IMR-90 (cell line): Measurements from ENCODE around the gene SEC16B. TPM values are rescaled to one million over a fixed set of nuclear protein-coding genes. Genes with fewer than 3 reads are reported as not detected.

ENCODE experiments used
- ATAC-seq: fragments of 200-7000 bp; cut with Tn5 transposase; 2 replicates; pipeline ENCODE4 v1.9.1; 2020; ENCODE audit warnings: low read depth, mild to moderate bottlenecking, moderate library complexity
- BruUV-seq: library from RNA; stranded (reverse); fragments of 400-500 nt; replicated peaks from 2 replicates; lab custom pipeline; 2021; lab: Mats Ljungman, UMichigan
- CTCF ChIA-PET: fragments of 300-600 bp; formaldehyde crosslinking; extraction: SDS; loops from one replicate; lab custom pipeline; 2021; ENCODE audit warnings: antibody characterized with exemption; lab: Yijun Ruan, JAX
- POLR2A ChIA-PET: fragments of 300-600 bp; sonication (Branson Sonifier 250); formaldehyde crosslinking; loops from one replicate; lab custom pipeline; 2022; ENCODE audit warnings: antibody characterized with exemption; ENCODE audit not compliant: unreplicated experiment; lab: Charles Lee
- DNase-seq: peaks from one replicate; pipeline ENCODE4 v3.0.0; 2013
- H2AFZ ChIP-seq: replicated peaks from 2 replicates; pipeline ENCODE3; 2013; ENCODE audit warnings: low read length, mild to moderate bottlenecking; ENCODE audit not compliant: poor library complexity
- H2AK5ac ChIP-seq: 2 replicates; pipeline ENCODE4 v1.6.1; 2013; ENCODE audit warnings: low read depth, low read length, inconsistent platforms
- H2AK9ac ChIP-seq: replicated peaks from 2 replicates; pipeline ENCODE3; 2013; ENCODE audit warnings: mild to moderate bottlenecking, low read depth, low read length, moderate library complexity; ENCODE audit not compliant: poor library complexity
- H2BK120ac ChIP-seq: 2 replicates; pipeline ENCODE4 v1.6.1; 2013; ENCODE audit warnings: low read depth, low read length, inconsistent platforms
- H2BK15ac ChIP-seq: 3 replicates; pipeline ENCODE4 v1.6.1; 2013; ENCODE audit warnings: low read depth, low read length, inconsistent platforms
- H2BK20ac ChIP-seq: 2 replicates; pipeline ENCODE4 v1.6.1; 2013; ENCODE audit warnings: low read depth, mild to moderate bottlenecking, inconsistent platforms, low read length, moderate library complexity
- H2BK5ac ChIP-seq: 2 replicates; pipeline ENCODE4 v1.6.1; 2013; ENCODE audit warnings: mild to moderate bottlenecking, low read depth, low read length, inconsistent platforms; ENCODE audit not compliant: poor library complexity, severe bottlenecking
- H3K14ac ChIP-seq: replicated peaks from 2 replicates; pipeline ENCODE4 v1.6.1; 2013; ENCODE audit warnings: low read depth, low read length, inconsistent platforms
- H3K18ac ChIP-seq: 2 replicates; pipeline ENCODE4 v1.6.1; 2013; ENCODE audit warnings: low read depth, low read length, control low read depth
- H3K23ac ChIP-seq: 2 replicates; pipeline ENCODE4 v1.6.1; 2013; ENCODE audit warnings: low read depth, low read length, inconsistent platforms
- H3K27ac ChIP-seq: 2 replicates; pipeline ENCODE4 v1.5.1; 2013; ENCODE audit warnings: mild to moderate bottlenecking, control low read depth, low read length; ENCODE audit not compliant: insufficient read depth
- H3K27me3 ChIP-seq: 2 replicates; pipeline ENCODE4 v1.6.1; 2013; ENCODE audit warnings: low read length; ENCODE audit not compliant: control insufficient read depth, insufficient read depth
- H3K36me3 ChIP-seq: 2 replicates; pipeline ENCODE4 v1.6.1; 2013; ENCODE audit warnings: low read length, mixed read lengths; ENCODE audit not compliant: control insufficient read depth, insufficient read depth
- H3K4ac ChIP-seq: 2 replicates; pipeline ENCODE4 v1.6.1; 2013; ENCODE audit warnings: low read depth, low read length, inconsistent platforms
- H3K4me1 ChIP-seq: 2 replicates; pipeline ENCODE4 v1.6.1; 2013; ENCODE audit warnings: low read length, mixed read lengths; ENCODE audit not compliant: control insufficient read depth, insufficient read depth
- H3K4me2 ChIP-seq: 2 replicates; pipeline ENCODE4 v1.6.1; 2013; ENCODE audit warnings: low read depth, mild to moderate bottlenecking, control low read depth, low read length, moderate library complexity
- H3K4me3 ChIP-seq: 2 replicates; pipeline ENCODE4 v1.5.1; 2013; ENCODE audit warnings: low read depth, mild to moderate bottlenecking, control low read depth, low read length, moderate library complexity; ENCODE audit not compliant: insufficient read depth
- H3K56ac ChIP-seq: 2 replicates; pipeline ENCODE4 v1.6.1; 2013; ENCODE audit warnings: low read length, inconsistent platforms; ENCODE audit not compliant: insufficient read depth; ENCODE audit errors: extremely low read depth
- H3K79me1 ChIP-seq, 2 experiments: 2 replicates each; pipeline ENCODE4 v1.6.1; 2013; ENCODE audit warnings: low read length in 2 of 2, inconsistent platforms in 1 of 2, low read depth in 1 of 2
- H3K9ac ChIP-seq: 2 replicates; pipeline ENCODE4 v1.6.1; 2013; ENCODE audit warnings: low read depth, low read length, control low read depth
- H3K9me1 ChIP-seq: 2 replicates; pipeline ENCODE4 v1.6.1; 2013; ENCODE audit warnings: low read length, inconsistent platforms; ENCODE audit not compliant: insufficient read depth
- H3K9me3 ChIP-seq: 2 replicates; pipeline ENCODE4 v1.6.1; 2013; ENCODE audit warnings: low read length; ENCODE audit not compliant: control insufficient read depth, insufficient read depth
- H4K20me1 ChIP-seq: 2 replicates; pipeline ENCODE4 v1.6.1; 2013; ENCODE audit warnings: low read length, inconsistent platforms; ENCODE audit not compliant: insufficient read depth
- H4K5ac ChIP-seq: 2 replicates; pipeline ENCODE4 v1.6.1; 2013; ENCODE audit warnings: mild to moderate bottlenecking, low read depth, low read length, control low read depth
- H4K8ac ChIP-seq, 2 experiments: 2 replicates each; pipeline ENCODE4 v1.6.1; 2013; ENCODE audit warnings: low read depth in 2 of 2, low read length in 2 of 2, control low read depth in 1 of 2, inconsistent platforms in 1 of 2
- H4K91ac ChIP-seq: 2 replicates; pipeline ENCODE4 v1.6.1; 2013; ENCODE audit warnings: low read depth, low read length, inconsistent platforms; ENCODE audit not compliant: insufficient read depth
- BHLHE40 ChIP-seq: fragments of 150-350 bp; IDR thresholded peaks from 2 replicates; pipeline ENCODE4 v1.6.1; 2016; ENCODE audit warnings: mild to moderate bottlenecking, low read depth, low read length
- CEBPB ChIP-seq: IDR thresholded peaks from 2 replicates; pipeline ENCODE4 v1.6.1; 2012; ENCODE audit warnings: low read depth, low read length, improper control_type of control experiment
- CHD1 ChIP-seq: IDR thresholded peaks from 2 replicates; pipeline ENCODE4 v1.6.1; 2012; ENCODE audit warnings: low read depth, low read length, improper control_type of control experiment
- FOS ChIP-seq: fragments of 150-350 bp; IDR thresholded peaks from 2 replicates; pipeline ENCODE4 v1.6.1; 2016; ENCODE audit warnings: low read depth, low read length
- MAFK ChIP-seq: IDR thresholded peaks from 2 replicates; pipeline ENCODE4 v1.6.1; 2012; ENCODE audit warnings: low read depth, low read length, improper control_type of control experiment
- MAZ ChIP-seq: IDR thresholded peaks from 2 replicates; pipeline ENCODE4 v1.6.1; 2012; ENCODE audit warnings: low read depth, mild to moderate bottlenecking, low read length, improper control_type of control experiment, moderate library complexity, borderline replicate concordance
- MXI1 ChIP-seq: IDR thresholded peaks from 2 replicates; pipeline ENCODE4 v1.6.1; 2012; ENCODE audit warnings: low read depth, mild to moderate bottlenecking, low read length, moderate library complexity, borderline replicate concordance
- NFE2L2 ChIP-seq: fragments of 150-350 bp; IDR thresholded peaks from 2 replicates; pipeline ENCODE4 v1.6.1; 2016; ENCODE audit warnings: low read depth, mild to moderate bottlenecking, low read length
- POLR2A ChIP-seq: IDR thresholded peaks from 2 replicates; pipeline ENCODE4 v1.6.1; 2012; ENCODE audit warnings: mild to moderate bottlenecking, low read depth, low read length
- RAD21 ChIP-seq: IDR thresholded peaks from 2 replicates; pipeline ENCODE4 v1.6.1; 2012; ENCODE audit warnings: low read length, improper control_type of control experiment
- RCOR1 ChIP-seq: IDR thresholded peaks from 2 replicates; pipeline ENCODE4 v1.6.1; 2012; ENCODE audit warnings: mild to moderate bottlenecking, low read length, improper control_type of control experiment; ENCODE audit not compliant: insufficient replicate concordance
- RFX5 ChIP-seq: IDR thresholded peaks from 2 replicates; pipeline ENCODE4 v1.8.0; 2012; ENCODE audit warnings: low read depth, mild to moderate bottlenecking, low read length, moderate library complexity
- SMC3 ChIP-seq: fragments of 150-350 bp; IDR thresholded peaks from 2 replicates; pipeline ENCODE4 v1.6.1; 2016; ENCODE audit warnings: low read depth, mild to moderate bottlenecking, antibody characterized with exemption, low read length, moderate library complexity
- WGBS, 2 experiments: methylation state at CpG; one replicate each; pipeline versions ENCODE4 v1.1.5 to v1.1.7; 2013; ENCODE audit warnings: missing lambda C conversion rate in 2 of 2; ENCODE audit not compliant: insufficient read length in 1 of 2; ENCODE audit errors: extremely low coverage in 2 of 2; 5-methylcytosine and 5-hydroxymethylcytosine counted together
- dilution Hi-C: fragments of 300-500 bp; cut with HindIII; formaldehyde crosslinking; loops from one replicate; pipeline ENCODE4 v1.14.3; 2018; ENCODE audit warnings: low sequenced_read_pairs; ENCODE audit not compliant: unreplicated experiment
- in situ Hi-C: fragments of 300-500 bp; cut with MboI; formaldehyde crosslinking; loops from 3 replicates; pipeline ENCODE4 v1.14.3; 2019; ENCODE audit warnings: low sequenced_read_pairs, inconsistent platforms, mixed read lengths
- intact Hi-C: fragments of 100-400 bp; cut with micrococcal nuclease; formaldehyde crosslinking; loops from 2 replicates; pipeline ENCODE4 v1.10.0; 2022
- polyA plus RNA-seq, 3 experiments: library from polyadenylated mRNA; depleted of rRNA; stranded (reverse); fragments of >200 nt; gene quantifications; 2 replicates each; pipeline ENCODE4 v1.2.3, GENCODE V29; 2012; ENCODE audit warnings: low replicate concordance in 1 of 3
- total RNA-seq: library from RNA; depleted of rRNA; stranded (reverse); fragments of >200 nt; gene quantifications from 2 replicates; pipeline ENCODE4 v1.2.3, GENCODE V29; 2012
- TF ChIP-seq, protein P1 (sequence below): fragments of 150-350 bp; IDR thresholded peaks from 2 replicates; pipeline ENCODE4 v1.6.1; 2016; ENCODE audit warnings: low read depth, mild to moderate bottlenecking, low read length, moderate library complexity, borderline replicate concordance
- TF ChIP-seq, protein P2 (sequence below): fragments of 150-350 bp; IDR thresholded peaks from 2 replicates; pipeline ENCODE4 v1.6.1; 2017; ENCODE audit warnings: mild to moderate bottlenecking, antibody characterized with exemption, low read length, low read depth

Gene SEC16B
- total and polyA plus RNA-seq, 2 of the 4 experiments (the other 2 are of a cell fraction): 4.3 TPM

DNA sequence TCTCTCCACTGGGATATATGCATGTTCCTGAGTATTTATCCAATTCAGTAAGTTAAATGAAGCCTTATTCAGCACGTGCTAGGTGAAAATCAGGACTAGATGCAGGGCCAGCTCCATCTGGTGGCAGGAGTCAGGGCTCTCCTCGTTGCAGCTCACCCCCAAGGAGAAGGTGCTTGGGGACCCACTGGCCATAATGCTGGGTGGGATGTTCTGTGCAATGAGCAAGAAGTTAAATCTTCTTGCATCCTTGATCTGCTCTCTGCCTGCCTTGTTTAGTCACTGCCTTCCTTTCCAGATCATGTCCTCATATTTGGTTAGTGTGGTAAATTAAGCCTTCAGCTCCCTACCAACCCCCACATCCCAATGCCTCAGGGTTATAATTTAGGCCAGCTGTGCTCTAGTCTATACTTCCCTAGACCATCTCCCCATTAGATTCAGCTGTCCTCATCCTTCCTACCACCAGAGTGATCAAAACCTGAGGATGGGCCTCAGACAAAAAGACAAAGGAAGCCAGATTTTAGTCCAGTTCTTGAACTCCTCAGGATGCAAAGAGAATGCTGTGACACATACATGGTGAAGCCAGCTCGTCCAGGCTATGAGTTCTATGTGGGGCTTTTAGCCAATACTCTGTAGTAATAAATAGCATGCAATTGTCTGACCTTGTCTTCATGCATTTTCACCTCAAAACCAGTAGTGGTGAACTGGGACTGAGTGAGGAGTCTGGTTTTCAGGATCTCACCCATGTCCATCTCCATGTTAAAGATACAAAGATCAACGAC is 55.9 kb downstream of the SEC16B start:
- Histone ChIP-seq H3K18ac (no peak overlapping the region; the same call in 1 of the 2 replicates), H3K14ac (no peak overlapping the region), H2BK5ac (no peak overlapping the region), H3K4me3 (no peak overlapping the region), H3K4ac (0 out of 2 replicates have a peak overlapping the region, but pooled peaks have one; percentile 23), H3K4me1 (peaks cover 5% of the 10 kb centered on the region; the same call in 1 of the 2 replicates), H3K4me2 (no peak overlapping the region), H4K8ac (no peak overlapping the region), H2AK5ac (no peak overlapping the region), H2BK120ac (peak overlapping the region; percentile 24; the same call in 1 of the 2 replicates), H3K27me3 (no peaks in the 10 kb centered on the region; the same call in 1 of the 2 replicates), H3K36me3 (no peaks in the 10 kb centered on the region), H2AK9ac (no peak overlapping the region), H2AFZ (peak overlapping the region; percentile 23), H2BK20ac (peak overlapping the region; percentile 43; the same call in 1 of the 2 replicates), H3K23ac (no peak overlapping the region), H3K9ac (no peak overlapping the region), H4K5ac (no peak overlapping the region), H3K56ac (no peak overlapping the region), H4K91ac (no peak overlapping the region), H3K9me1 (peaks cover 5% of the 10 kb centered on the region), H2BK15ac (no peak overlapping the region; the same call in 2 of the 3 replicates), H4K20me1 (no peaks in the 10 kb centered on the region), H3K9me3 (no peaks in the 10 kb centered on the region; the same call in 1 of the 2 replicates), H3K79me1 (no peaks in the 10 kb centered on the region), H3K27ac (no peak overlapping the region)
- dilution Hi-C loops: no loop called here
- no CpG with 5 or more reads among the region's 4 CpGs for whole genome bisulfite sequencing, 2 experiments
- intact Hi-C loops: loop anchor here (1.0 kb wide), 2 partner anchors 134 to 1017 kb away; no protein-coding TSS in a partner anchor
- in situ Hi-C loops: no loop called here
- BruUV-seq: no TSS peak
- ChIA-PET CTCF (interaction anchor here (1.0 to 2.2 kb wide), 11 partner anchors 8 to 1016 kb away, joined by 3 to 11 read pairs (median 4); no protein-coding TSS in a partner anchor), POLR2A (no interaction called here)
- DNase-seq: peak; percentile 63
- ATAC-seq: peak; percentile 92
- TF ChIP-seq MAZ (no peak), SMC3 (peak; percentile 70), CEBPB (no peak), BHLHE40 (peak; percentile 86; the same call in 1 of the 2 replicates), RCOR1 (no peak), NFE2L2 (no peak), MXI1 (no peak), POLR2A (no peak), MAFK (no peak), CHD1 (no peak), RAD21 (peak; percentile 77), FOS (no peak), RFX5 (no peak)
- TF ChIP-seq, protein P1, sequence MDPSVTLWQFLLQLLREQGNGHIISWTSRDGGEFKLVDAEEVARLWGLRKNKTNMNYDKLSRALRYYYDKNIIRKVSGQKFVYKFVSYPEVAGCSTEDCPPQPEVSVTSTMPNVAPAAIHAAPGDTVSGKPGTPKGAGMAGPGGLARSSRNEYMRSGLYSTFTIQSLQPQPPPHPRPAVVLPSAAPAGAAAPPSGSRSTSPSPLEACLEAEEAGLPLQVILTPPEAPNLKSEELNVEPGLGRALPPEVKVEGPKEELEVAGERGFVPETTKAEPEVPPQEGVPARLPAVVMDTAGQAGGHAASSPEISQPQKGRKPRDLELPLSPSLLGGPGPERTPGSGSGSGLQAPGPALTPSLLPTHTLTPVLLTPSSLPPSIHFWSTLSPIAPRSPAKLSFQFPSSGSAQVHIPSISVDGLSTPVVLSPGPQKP: no peak
- TF ChIP-seq, protein P2, sequence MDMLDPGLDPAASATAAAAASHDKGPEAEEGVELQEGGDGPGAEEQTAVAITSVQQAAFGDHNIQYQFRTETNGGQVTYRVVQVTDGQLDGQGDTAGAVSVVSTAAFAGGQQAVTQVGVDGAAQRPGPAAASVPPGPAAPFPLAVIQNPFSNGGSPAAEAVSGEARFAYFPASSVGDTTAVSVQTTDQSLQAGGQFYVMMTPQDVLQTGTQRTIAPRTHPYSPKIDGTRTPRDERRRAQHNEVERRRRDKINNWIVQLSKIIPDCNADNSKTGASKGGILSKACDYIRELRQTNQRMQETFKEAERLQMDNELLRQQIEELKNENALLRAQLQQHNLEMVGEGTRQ: no peak
